Transverse colon (tissue), 4 donors: ENCODE measurements around the gene ATF6. TPM values are rescaled to one million over a fixed set of nuclear protein-coding genes. Genes with fewer than 3 reads are reported as not detected.
A peak's percentile ranks its signal among the peaks of the same experiment; 100 is the strongest.

Source experiments
- DNase-seq: peaks from one replicate; pipeline ENCODE4 v3.0.0-alpha.2; 2019
- H3K27ac ChIP-seq, 4 donors: fragments of 200-600 bp; sonication (generic); 2 replicates each; pipeline ENCODE4 v1.5.1; 2016 to 2018; ENCODE audit warnings: inconsistent platforms in 4 of 4
- H3K27me3 ChIP-seq: fragments of 200-600 bp; sonication (generic); 2 replicates; pipeline ENCODE4 v1.5.1; 2017; ENCODE audit warnings: inconsistent platforms
- H3K36me3 ChIP-seq, 4 donors: fragments of 200-600 bp; sonication (generic); 2 replicates each; pipeline ENCODE4 v1.5.1; 2017 to 2019; ENCODE audit warnings: inconsistent platforms in 4 of 4
- H3K4me1 ChIP-seq, 4 donors: fragments of 200-600 bp; sonication (generic); 2 replicates each; pipeline ENCODE4 v1.5.1; 2017 to 2020; ENCODE audit warnings: inconsistent platforms in 4 of 4
- H3K4me3 ChIP-seq, 4 donors: fragments of 200-600 bp; sonication (generic); 1 replicate in 1 of 4; 2 replicates in 3 of 4; pipeline versions ENCODE4 v1.5.1 to v1.6.1; 2017 to 2019; ENCODE audit warnings: inconsistent platforms in 4 of 4
- H3K9me3 ChIP-seq, 2 donors: fragments of 200-600 bp; sonication (generic); 2 replicates each; pipeline ENCODE4 v1.5.1; 2017 to 2019; ENCODE audit warnings: inconsistent platforms in 2 of 2
- CTCF ChIP-seq, 5 experiments: fragments of 200-600 bp in 3 of 5; fragments of 450-650 bp in 2 of 5; sonication (generic) in 3 of 5; IDR thresholded peaks; 1 replicate in 2 of 5; 2 replicates in 3 of 5; pipeline ENCODE4 v1.5.1; 2016 to 2017; ENCODE audit warnings: antibody characterized with exemption in 5 of 5, inconsistent platforms in 3 of 5, mild to moderate bottlenecking in 2 of 5, moderate library complexity in 1 of 5
- EP300 ChIP-seq: sonication (generic); formaldehyde crosslinking; IDR thresholded peaks from one replicate; pipeline ENCODE4 v1.6.1; 2017; ENCODE audit warnings: antibody characterized with exemption, low read depth
- POLR2A ChIP-seq: fragments of 450-650 bp; IDR thresholded peaks from one replicate; pipeline ENCODE4 v1.6.1; 2016; ENCODE audit warnings: antibody characterized with exemption, mild to moderate bottlenecking, moderate library complexity
- POLR2AphosphoS5 ChIP-seq, 3 donors: sonication (generic); formaldehyde crosslinking; IDR thresholded peaks; one replicate each; pipeline ENCODE4 v1.6.1; 2016; ENCODE audit warnings: antibody characterized with exemption in 3 of 3
- WGBS, 2 donors: methylation state at CpG; one replicate each; pipeline ENCODE4 v1.1.5; 2018; ENCODE audit warnings: low coverage in 1 of 2; 5-methylcytosine and 5-hydroxymethylcytosine counted together
- in situ Hi-C, 4 donors: fragments of 200-750 bp; cut with MboI; loops; one replicate each; pipeline versions ENCODE4 v1.15.0 to v1.15.1; 2017; ENCODE audit warnings: low sequenced_read_pairs in 3 of 4, low pct_ligation_motif_present in 1 of 4, low pct_unique_long_range_greater_than_20kb in 1 of 4
- intact Hi-C: fragments of 100-400 bp; cut with DNase I; formaldehyde crosslinking; loops from one replicate; pipeline ENCODE4 v1.15.1; 2023; ENCODE audit warnings: low total_unique reads
- total RNA-seq, 4 donors: library from RNA; depleted of rRNA; stranded (reverse); fragments of >200 nt; gene quantifications; one replicate each; pipeline ENCODE4 v1.1.0, GENCODE V29; 2016

The ATF6 gene
- total RNA-seq, 4 donors from 2014 or later: 10.8 to 45.8 (median 23.0) TPM

GRCh38 chr1:161999301-162000052, 233.4 kb downstream of the ATF6 start:
- H3K4me1 ChIP-seq: no peaks in the 10 kb centered on the region
- no peak for DNase-seq
- no peaks in the 10 kb centered on the region for H3K27me3 ChIP-seq
- TF ChIP-seq EP300 (no peak), CTCF (IDR thresholded peaks at IDR 0.05) (no peak), POLR2A (no peak), POLR2AphosphoS5 (IDR thresholded peaks at IDR 0.05) (no peak)
- no peak overlapping the region for H3K27ac ChIP-seq
- H3K9me3 ChIP-seq: no peaks in the 10 kb centered on the region
- no peaks in the 10 kb centered on the region for H3K36me3 ChIP-seq
- intact Hi-C loops: no loop called here
- no peak overlapping the region for H3K4me3 ChIP-seq
- in situ Hi-C loops: no loop called here
- 61 to 66% methylated on average over 7 to 8 of the region's 8 CpGs for WGBS, 2 donors

- Histone ChIP-seq H3K36me3 (no peaks in the 10 kb centered on the region), H3K27me3 (no peaks in the 10 kb centered on the region), H3K4me3 (no peak overlapping the region), H3K27ac (no peak overlapping the region), H3K4me1 (no peaks in the 10 kb centered on the region), H3K9me3 (no peaks in the 10 kb centered on the region)
- 90% methylated on average over 11 of the region's 11 CpGs; no CpG with 5 or more reads in 1 of the 2 donors for WGBS, 2 donors
- DNase-seq: no peak
- in situ Hi-C loops (no loop called here), intact Hi-C loops (no loop called here)
- no peak for TF ChIP-seq POLR2AphosphoS5 (IDR thresholded peaks at IDR 0.05)
- no peak for TF ChIP-seq POLR2A
Measured at GRCh38 chr1:162000053-162000420, 233.9 kb downstream of the ATF6 start.

GRCh38 chr1:162003061-162003829, 237.1 kb downstream of the ATF6 start:
- peak overlapping the region; percentile 22 to 51 (median 42) for H3K27ac ChIP-seq
- no peaks in the 10 kb centered on the region for H3K9me3 ChIP-seq
- no peaks in the 10 kb centered on the region for H3K4me1 ChIP-seq
- TF ChIP-seq POLR2A (no peak), EP300 (no peak), POLR2AphosphoS5 (IDR thresholded peaks at IDR 0.05) (no peak), CTCF (IDR thresholded peaks at IDR 0.05) (no peak)
- DNase-seq: no peak
- in situ Hi-C loops: no loop called here
- H3K27me3 ChIP-seq: no peaks in the 10 kb centered on the region
- no peak overlapping the region for H3K4me3 ChIP-seq
- WGBS, 2 donors: 75 to 87% methylated on average over 7 to 15 of the region's 15 CpGs
- H3K36me3 ChIP-seq: no peaks in the 10 kb centered on the region
- intact Hi-C loops: no loop called here

- H3K27me3 ChIP-seq: no peaks in the 10 kb centered on the region
- TF ChIP-seq CTCF (IDR thresholded peaks at IDR 0.05) (no peak), POLR2AphosphoS5 (IDR thresholded peaks at IDR 0.05) (no peak), POLR2A (peak; percentile 26), EP300 (no peak)
- H3K27ac ChIP-seq: peak overlapping the region in 3 of 4 donors; percentile 22 to 51 (median 49)
- H3K4me1 ChIP-seq: no peaks in the 10 kb centered on the region
- intact Hi-C loops (no loop called here), in situ Hi-C loops (no loop called here)
- no peak overlapping the region for H3K4me3 ChIP-seq
- no peak for DNase-seq
- no peaks in the 10 kb centered on the region for H3K36me3 ChIP-seq
- no peaks in the 10 kb centered on the region for H3K9me3 ChIP-seq
- 47 to 100% methylated on average over 1 to 5 of the region's 5 CpGs for WGBS, 2 donors
Measured at GRCh38 chr1:162003830-162004215, 237.7 kb downstream of the ATF6 start.
